HCT116 (cell line): ENCODE data around the gene PHYHIPL. TPM values are rescaled to one million over a fixed set of nuclear protein-coding genes. Genes with fewer than 3 reads are reported as not detected.

ENCODE experiments used
- ATAC-seq: fragments of 200-7000 bp; cut with Tn5 transposase; 2 replicates; pipeline ENCODE4 v1.9.1; 2020; ENCODE audit warnings: mild to moderate bottlenecking, moderate library complexity
- BruUV-seq: library from RNA; stranded (reverse); fragments of 400-500 nt; replicated peaks from 2 replicates; lab custom pipeline; 2021; lab: Mats Ljungman, UMichigan
- CTCF ChIA-PET: fragments of 300-600 bp; sonication (Branson Sonifier 250); formaldehyde crosslinking; loops from one replicate; lab custom pipeline; 2021; ENCODE audit warnings: antibody characterized with exemption; lab: Charles Lee
- POLR2A ChIA-PET: fragments of 300-600, 350-600 bp; sonication (Branson Sonifier 250); formaldehyde crosslinking; loops from one replicate; lab custom pipeline; 2021; ENCODE audit warnings: antibody characterized with exemption; lab: Charles Lee
- RAD21 ChIA-PET, 2 experiments: fragments of 300-600 bp; sonication (Branson Sonifier 250); formaldehyde crosslinking; loops; one replicate each; lab custom pipeline; 2023; ENCODE audit warnings: low total read pairs in 2 of 2; ENCODE audit not compliant: uncharacterized antibody in 2 of 2, unreplicated experiment in 2 of 2, low non-redundant PET in 1 of 2; lab: Charles Lee
- DNase-seq: peaks from one replicate; pipeline ENCODE4 v3.0.0-alpha.2; 2010; ENCODE audit warnings: low read depth, low spot score
- H2AFZ ChIP-seq: fragments of 200-600 bp; shearing (Covaris generic), sonication (generic); 2 replicates; pipeline ENCODE4 v1.6.1; 2017; ENCODE audit warnings: low read depth, mixed run types, mixed read lengths, antibody characterized with exemption, low read length; ENCODE audit not compliant: poor library complexity, severe bottlenecking
- H3K27ac ChIP-seq: 2 replicates; pipeline ENCODE4 v1.5.1; 2012; ENCODE audit warnings: low read depth, low read length
- H3K27me3 ChIP-seq: fragments of 200-600 bp; sonication (generic); 2 replicates; pipeline ENCODE4 v1.6.1; 2016; ENCODE audit warnings: mixed run types, low read length, mixed read lengths; ENCODE audit not compliant: insufficient read depth
- H3K36me3 ChIP-seq, 2 experiments: fragments of 200-500 bp in 1 of 2; fragments of 200-600 bp in 1 of 2; sonication (Bioruptor generic) in 1 of 2; sonication (generic) in 1 of 2; 2 replicates each; pipeline versions ENCODE4 v1.5.1 to v1.6.1; 2014 to 2016; ENCODE audit warnings: low read length in 2 of 2, inconsistent platforms in 1 of 2, mixed read lengths in 1 of 2, mixed run types in 1 of 2; ENCODE audit not compliant: insufficient read depth in 2 of 2, control insufficient read depth in 1 of 2
- H3K4me1 ChIP-seq, 2 experiments: fragments of 200-600 bp in 1 of 2; sonication (generic) in 1 of 2; 2 replicates each; pipeline versions ENCODE4 v1.5.1 to v1.6.1; 2012 to 2017; ENCODE audit warnings: low read length in 2 of 2, inconsistent platforms in 1 of 2, mild to moderate bottlenecking in 1 of 2, mixed read lengths in 1 of 2, mixed run types in 1 of 2, moderate library complexity in 1 of 2; ENCODE audit not compliant: insufficient read depth in 2 of 2, control insufficient read depth in 1 of 2
- H3K4me2 ChIP-seq: fragments of 200-600 bp; sonication (generic); 2 replicates; pipeline ENCODE4 v1.6.1; 2017; ENCODE audit warnings: mixed run types, low read length, mixed read lengths
- H3K4me3 ChIP-seq, 2 experiments: fragments of 200-600 bp in 1 of 2; sonication (generic) in 1 of 2; replicated peaks in 1 of 2; 2 replicates each; pipeline ENCODE4 v1.5.1; 2011 to 2016; ENCODE audit warnings: low read length in 2 of 2, control low read depth in 1 of 2, low read depth in 1 of 2, mild to moderate bottlenecking in 1 of 2, mixed read lengths in 1 of 2, mixed run types in 1 of 2
- H3K79me2 ChIP-seq: fragments of 200-600 bp; sonication (generic); 2 replicates; pipeline ENCODE4 v1.6.1; 2017; ENCODE audit warnings: mild to moderate bottlenecking, mixed run types, low read length, moderate library complexity, mixed read lengths; ENCODE audit not compliant: insufficient read depth
- H3K9ac ChIP-seq: fragments of 200-600 bp; sonication (generic); 2 replicates; pipeline ENCODE4 v1.6.1; 2016; ENCODE audit warnings: low read length, mixed read lengths
- H3K9me2 ChIP-seq: fragments of 200-600 bp; sonication (generic), shearing (Covaris generic); 2 replicates; pipeline ENCODE4 v1.6.1; 2017; ENCODE audit warnings: mixed run types, mild to moderate bottlenecking, moderate library complexity; ENCODE audit not compliant: insufficient read depth
- H3K9me3 ChIP-seq, 2 experiments: fragments of 200-500 bp in 1 of 2; fragments of 200-600 bp in 1 of 2; sonication (Bioruptor generic) in 1 of 2; sonication (generic) in 1 of 2; 2 replicates each; pipeline ENCODE4 v1.6.1; 2014 to 2017; ENCODE audit warnings: low read length in 2 of 2, mixed read lengths in 2 of 2, inconsistent platforms in 1 of 2, low read depth in 1 of 2, mild to moderate bottlenecking in 1 of 2, mixed run types in 1 of 2, moderate library complexity in 1 of 2; ENCODE audit not compliant: control insufficient read depth in 1 of 2, insufficient read depth in 1 of 2
- H4K20me1 ChIP-seq: fragments of 200-600 bp; sonication (generic), shearing (Covaris generic); 2 replicates; pipeline ENCODE4 v1.6.1; 2017; ENCODE audit warnings: mixed run types, mild to moderate bottlenecking, moderate library complexity; ENCODE audit not compliant: insufficient read depth
- CTCF ChIP-seq, 3 experiments: fragments of 200-600 bp in 1 of 3; sonication (generic) in 1 of 3; IDR thresholded peaks in 2 of 3; conservative IDR thresholded peaks in 1 of 3; 2 replicates each; pipeline ENCODE4 v1.5.1; 2012 to 2017; ENCODE audit warnings: low read depth in 2 of 3, low read length in 2 of 3, antibody characterized with exemption in 1 of 3, borderline replicate concordance in 1 of 3, control low read depth in 1 of 3, mild to moderate bottlenecking in 1 of 3, mixed read lengths in 1 of 3, mixed run types in 1 of 3, moderate library complexity in 1 of 3; ENCODE audit not compliant: insufficient read depth in 1 of 3
- ELF1 ChIP-seq: IDR thresholded peaks from 2 replicates; pipeline ENCODE4 v1.6.1; 2012; ENCODE audit warnings: low read depth, borderline replicate concordance
- JUND ChIP-seq: IDR thresholded peaks from 2 replicates; pipeline ENCODE4 v1.6.1; 2012
- MAX ChIP-seq: IDR thresholded peaks from 2 replicates; pipeline ENCODE4 v1.6.1; 2012
- RAD21 ChIP-seq: IDR thresholded peaks from 2 replicates; pipeline ENCODE4 v1.6.1; 2012; ENCODE audit warnings: low read depth, mild to moderate bottlenecking
- REST ChIP-seq: IDR thresholded peaks from 2 replicates; pipeline ENCODE4 v1.6.1; 2012; ENCODE audit warnings: low read depth
- TCF7L2 ChIP-seq: IDR thresholded peaks from 2 replicates; pipeline ENCODE4 v1.7.0; 2011; ENCODE audit warnings: borderline replicate concordance, inconsistent platforms; ENCODE audit not compliant: insufficient read depth, insufficient read length; ENCODE audit errors: extremely low read depth
- ZBTB33 ChIP-seq: IDR thresholded peaks from 2 replicates; pipeline ENCODE4 v1.6.1; 2011; ENCODE audit warnings: mild to moderate bottlenecking, low read length, moderate library complexity; ENCODE audit not compliant: insufficient replicate concordance; ENCODE audit errors: extremely low read depth
- ZFX ChIP-seq: fragments of 450-650 bp; IDR thresholded peaks from 2 replicates; pipeline ENCODE4 v1.6.1; 2017
- intact Hi-C: fragments of 100-400 bp; cut with micrococcal nuclease; formaldehyde crosslinking; loops from 2 replicates; pipeline ENCODE4 v1.10.0; 2022
- total RNA-seq: library from RNA; stranded (reverse); gene quantifications from one replicate; pipeline ENCODE4 v1.2.1, GENCODE V29; 2021; ENCODE audit not compliant: unreplicated experiment

PHYHIPL gene
- total RNA-seq, 1 experiment from 2014 or later: not detected

GRCh38 chr10:59285073-59285472, 108.6 kb downstream of the PHYHIPL start (continued):
- TF ChIP-seq REST: no peak
- TF ChIP-seq TCF7L2: no peak
- TF ChIP-seq MAX: no peak
- TF ChIP-seq JUND: no peak
- TF ChIP-seq, all 23 proteins: peak for 0

GRCh38 chr10:59285848-59286247, 109.4 kb downstream of the PHYHIPL start:
- ChIA-PET CTCF (no interaction called here), POLR2A (no interaction called here), RAD21 (no interaction called here)
- H3K9me3 ChIP-seq: no peaks in the 10 kb centered on the region
- no peaks in the 10 kb centered on the region for H3K4me1 ChIP-seq
- H3K79me2 ChIP-seq: no peaks in the 10 kb centered on the region
- no peak for DNase-seq
- H4K20me1 ChIP-seq: no peaks in the 10 kb centered on the region
- no peak overlapping the region for H2AFZ ChIP-seq
- H3K27me3 ChIP-seq: peaks cover 18% of the 10 kb centered on the region; the same call in 1 of the 2 replicates
- H3K9ac ChIP-seq: no peak overlapping the region
- H3K36me3 ChIP-seq: no peaks in the 10 kb centered on the region
- H3K4me2 ChIP-seq: no peak overlapping the region
- BruUV-seq: no TSS peak
- no peak for ATAC-seq
- TF ChIP-seq RAD21 (no peak), ELF1 (no peak), ZFX (no peak), MAX (no peak), ZBTB33 (no peak), CTCF (IDR thresholded peaks at IDR 0.05 in 2 of 3, conservative IDR thresholded peaks at IDR 0.05 in 1 of 3; ENCODE audit: borderline replicate concordance in 1 of 3, insufficient read depth in 1 of 3, low read depth in 2 of 3, low read length in 2 of 3) (no peak)
- no peak overlapping the region for H3K4me3 ChIP-seq
- no peak overlapping the region for H3K27ac ChIP-seq
- intact Hi-C loops: no loop called here
- H3K9me2 ChIP-seq: no peaks in the 10 kb centered on the region
